HEK293 (cell line): Measurements from ENCODE around the gene ZBTB20.

Experiments used
- CTCF ChIA-PET: fragments of 350-600 bp; formaldehyde crosslinking; extraction: SDS; loops from one replicate; lab custom pipeline; 2021; ENCODE audit warnings: antibody characterized with exemption; lab: Yijun Ruan, JAX
- POLR2A ChIA-PET: fragments of 300-600 bp; formaldehyde crosslinking; extraction: SDS; loops from one replicate; lab custom pipeline; 2020; ENCODE audit warnings: antibody characterized with exemption, inconsistent platforms; lab: Yijun Ruan, JAX
- H3K27ac ChIP-seq: fragments of 200-500 bp; sonication (Bioruptor generic); 2 replicates; pipeline ENCODE4 v1.5.1; 2014; ENCODE audit warnings: low read depth, low read length, control low read depth, inconsistent platforms; ENCODE audit errors: extremely low read depth
- H3K36me3 ChIP-seq, 2 experiments: fragments of 200-500 bp in 1 of 2; sonication (Bioruptor generic) in 1 of 2; 1 replicate in 1 of 2; 2 replicates in 1 of 2; pipeline ENCODE4 v1.5.1; 2014 to 2017; ENCODE audit warnings: inconsistent platforms in 2 of 2, low read length in 2 of 2; ENCODE audit not compliant: control insufficient read depth in 2 of 2, insufficient read depth in 1 of 2
- H3K4me1 ChIP-seq: fragments of 200-500 bp; sonication (Bioruptor generic); 2 replicates; pipeline ENCODE4 v1.5.1; 2014; ENCODE audit warnings: mild to moderate bottlenecking, low read length, inconsistent platforms; ENCODE audit not compliant: control insufficient read depth, insufficient read depth
- H3K4me3 ChIP-seq: 2 replicates; pipeline ENCODE4 v1.5.1; 2011; ENCODE audit warnings: low read depth, mild to moderate bottlenecking, control low read depth, low read length, moderate library complexity
- H3K9me3 ChIP-seq: fragments of 200-500 bp; sonication (Bioruptor generic); 2 replicates; pipeline ENCODE4 v1.5.1; 2014; ENCODE audit warnings: low read depth, low read length, inconsistent platforms; ENCODE audit not compliant: control insufficient read depth, insufficient read depth
- ATF2 ChIP-seq: fragments of 450-650 bp; formaldehyde crosslinking; IDR thresholded peaks from 2 replicates; pipeline ENCODE4 v1.5.1; 2016; ENCODE audit warnings: missing biosample characterization, missing genetic modification characterization, low read depth
- GLI2 ChIP-seq: fragments of 450-650 bp; formaldehyde crosslinking; IDR thresholded peaks from 2 replicates; pipeline ENCODE4; 2017; ENCODE audit warnings: missing biosample characterization, missing genetic modification characterization, low read depth, borderline replicate concordance
- MYNN ChIP-seq: fragments of 450-650 bp; formaldehyde crosslinking; IDR thresholded peaks from 2 replicates; pipeline ENCODE4 v1.5.1; 2016; ENCODE audit warnings: missing biosample characterization, missing genetic modification characterization, borderline replicate concordance
- PRDM4 ChIP-seq: fragments of 450-650 bp; formaldehyde crosslinking; IDR thresholded peaks from 2 replicates; pipeline ENCODE4 v1.5.1; 2017; ENCODE audit warnings: missing biosample characterization, missing genetic modification characterization
- SALL2 ChIP-seq: fragments of 450-650 bp; formaldehyde crosslinking; IDR thresholded peaks from 2 replicates; pipeline ENCODE4 v1.5.0; 2017; ENCODE audit warnings: missing biosample characterization, mild to moderate bottlenecking, missing genetic modification characterization, borderline replicate concordance
- SCRT1 ChIP-seq: fragments of 450-650 bp; formaldehyde crosslinking; IDR thresholded peaks from 2 replicates; pipeline ENCODE4 v1.5.1; 2016; ENCODE audit warnings: missing biosample characterization, missing genetic modification characterization, borderline replicate concordance
- SCRT2 ChIP-seq: fragments of 450-650 bp; formaldehyde crosslinking; IDR thresholded peaks from 2 replicates; pipeline ENCODE4 v1.5.1; 2016; ENCODE audit warnings: missing biosample characterization, missing genetic modification characterization
- TRIM28 ChIP-seq: IDR thresholded peaks from 2 replicates; pipeline ENCODE4 v1.6.1; 2011; ENCODE audit warnings: low read length, control low read depth, borderline replicate concordance
- ZNF114 ChIP-seq: fragments of 450-650 bp; formaldehyde crosslinking; IDR thresholded peaks from 2 replicates; pipeline ENCODE4 v1.5.0; 2017; ENCODE audit warnings: missing biosample characterization, missing genetic modification characterization
- ZNF19 ChIP-seq: fragments of 450-650 bp; formaldehyde crosslinking; IDR thresholded peaks from 2 replicates; pipeline ENCODE4; 2016; ENCODE audit warnings: missing biosample characterization, missing genetic modification characterization, low read depth
- ZNF292 ChIP-seq: fragments of 450-650 bp; formaldehyde crosslinking; IDR thresholded peaks from 2 replicates; pipeline ENCODE4 v1.5.1; 2016; ENCODE audit warnings: low read depth, missing biosample characterization, missing genetic modification characterization, borderline replicate concordance
- ZNF324 ChIP-seq: fragments of 450-650 bp; formaldehyde crosslinking; IDR thresholded peaks from 2 replicates; pipeline ENCODE4 v1.5.1; 2016; ENCODE audit warnings: missing biosample characterization, missing genetic modification characterization
- ZNF37A ChIP-seq: fragments of 450-650 bp; IDR thresholded peaks from 2 replicates; pipeline ENCODE4 v1.5.1; 2018; ENCODE audit warnings: missing biosample characterization, missing genetic modification characterization
- ZNF513 ChIP-seq: fragments of 450-650 bp; IDR thresholded peaks from 2 replicates; pipeline ENCODE4 v1.5.1; 2018; ENCODE audit warnings: missing biosample characterization, missing genetic modification characterization
- ZNF596 ChIP-seq: fragments of 450-650 bp; IDR thresholded peaks from 2 replicates; pipeline ENCODE4 v1.5.0; 2018; ENCODE audit warnings: missing biosample characterization, mild to moderate bottlenecking, missing genetic modification characterization, moderate library complexity
- ZNF626 ChIP-seq: fragments of 450-650 bp; sonication (Bioruptor Pico); formaldehyde crosslinking; IDR thresholded peaks from 2 replicates; pipeline ENCODE4 v1.5.1; 2018; ENCODE audit warnings: missing biosample characterization, missing genetic modification characterization, inconsistent platforms
- ZNF658 ChIP-seq: fragments of 450-650 bp; formaldehyde crosslinking; IDR thresholded peaks from 2 replicates; pipeline ENCODE4; 2016; ENCODE audit warnings: missing biosample characterization, missing genetic modification characterization
- ZNF76 ChIP-seq: fragments of 450-650 bp; formaldehyde crosslinking; IDR thresholded peaks from 2 replicates; pipeline ENCODE4; 2016; ENCODE audit warnings: low read depth, missing biosample characterization, missing genetic modification characterization, borderline replicate concordance
- ZNF776 ChIP-seq: fragments of 450-650 bp; formaldehyde crosslinking; IDR thresholded peaks from 2 replicates; pipeline ENCODE4 v1.5.0; 2017; ENCODE audit warnings: missing biosample characterization, missing genetic modification characterization, borderline replicate concordance
- ZNF785 ChIP-seq: fragments of 450-650 bp; formaldehyde crosslinking; IDR thresholded peaks from 2 replicates; pipeline ENCODE4 v1.5.1; 2016; ENCODE audit warnings: missing biosample characterization, missing genetic modification characterization
- ZSCAN23 ChIP-seq: fragments of 450-650 bp; formaldehyde crosslinking; IDR thresholded peaks from 2 replicates; pipeline ENCODE4 v1.5.1; 2016; ENCODE audit warnings: missing biosample characterization, missing genetic modification characterization
- TF ChIP-seq, protein P1 (sequence below): fragments of 450-650 bp; IDR thresholded peaks from 2 replicates; pipeline ENCODE4 v1.5.1; 2018; ENCODE audit warnings: missing biosample characterization, mild to moderate bottlenecking, missing genetic modification characterization

The ZBTB20 gene

DNA sequence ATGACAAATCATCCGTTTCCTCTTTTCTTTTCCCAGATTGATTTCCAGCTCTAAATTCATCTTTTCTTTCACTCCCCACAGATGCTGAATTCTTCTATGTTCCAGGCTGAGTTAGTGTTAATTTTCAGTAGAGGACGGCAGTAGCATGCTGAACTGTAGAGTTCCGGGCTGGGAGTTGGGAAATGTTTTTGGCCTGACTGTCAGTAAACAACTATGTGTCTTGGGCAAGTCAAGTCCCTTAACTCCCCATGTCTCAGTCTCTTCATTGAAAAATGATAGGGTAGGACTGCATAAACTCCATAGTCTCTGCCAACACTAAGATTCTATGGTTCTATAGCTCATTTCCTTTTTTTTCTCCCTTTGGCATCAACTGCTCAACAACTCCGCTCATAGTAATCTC is 519.3 kb downstream of the ZBTB20 start (continued):
- TF ChIP-seq ZNF19 (tag by site-specific recombination) (no peak), ZNF292 (tag by site-specific recombination) (no peak), ZNF785 (tag by site-specific recombination) (no peak), ZSCAN23 (no peak), ZNF658 (tag by site-specific recombination) (no peak), GLI2 (no peak), ZNF596 (no peak), ZNF37A (tag by site-specific recombination) (no peak)
- TF ChIP-seq, protein P1, sequence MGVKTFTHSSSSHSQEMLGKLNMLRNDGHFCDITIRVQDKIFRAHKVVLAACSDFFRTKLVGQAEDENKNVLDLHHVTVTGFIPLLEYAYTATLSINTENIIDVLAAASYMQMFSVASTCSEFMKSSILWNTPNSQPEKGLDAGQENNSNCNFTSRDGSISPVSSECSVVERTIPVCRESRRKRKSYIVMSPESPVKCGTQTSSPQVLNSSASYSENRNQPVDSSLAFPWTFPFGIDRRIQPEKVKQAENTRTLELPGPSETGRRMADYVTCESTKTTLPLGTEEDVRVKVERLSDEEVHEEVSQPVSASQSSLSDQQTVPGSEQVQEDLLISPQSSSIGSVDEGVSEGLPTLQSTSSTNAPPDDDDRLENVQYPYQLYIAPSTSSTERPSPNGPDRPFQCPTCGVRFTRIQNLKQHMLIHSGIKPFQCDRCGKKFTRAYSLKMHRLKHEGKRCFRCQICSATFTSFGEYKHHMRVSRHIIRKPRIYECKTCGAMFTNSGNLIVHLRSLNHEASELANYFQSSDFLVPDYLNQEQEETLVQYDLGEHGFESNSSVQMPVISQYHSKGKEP (tag by site-specific recombination), result no peak
- TF ChIP-seq, all 188 proteins: peak for 0

GRCh38 chr3:114626751-114627150 is 520.3 kb downstream of the ZBTB20 start:
- Histone ChIP-seq H3K9me3 (no peaks in the 10 kb centered on the region), H3K4me3 (no peak overlapping the region), H3K4me1 (no peaks in the 10 kb centered on the region; the same call in 1 of the 2 replicates), H3K27ac (no peak overlapping the region), H3K36me3 (no peaks in the 10 kb centered on the region)
- ChIA-PET CTCF (no interaction called here), POLR2A (no interaction called here)
- TF ChIP-seq MYNN (tag by site-specific recombination), result no peak
- no peak for TF ChIP-seq ZNF292 (tag by site-specific recombination)
- TF ChIP-seq SCRT2 (tag by site-specific recombination), result no peak
- no peak for TF ChIP-seq ZNF324 (tag by site-specific recombination)
- no peak for TF ChIP-seq ZNF776 (tag by site-specific recombination)
- no peak for TF ChIP-seq ZNF114 (tag by site-specific recombination)
- TF ChIP-seq SALL2, result no peak
- TF ChIP-seq ZNF513 (tag by site-specific recombination), result no peak
- TF ChIP-seq ATF2 (tag by site-specific recombination), result no peak

DNA sequence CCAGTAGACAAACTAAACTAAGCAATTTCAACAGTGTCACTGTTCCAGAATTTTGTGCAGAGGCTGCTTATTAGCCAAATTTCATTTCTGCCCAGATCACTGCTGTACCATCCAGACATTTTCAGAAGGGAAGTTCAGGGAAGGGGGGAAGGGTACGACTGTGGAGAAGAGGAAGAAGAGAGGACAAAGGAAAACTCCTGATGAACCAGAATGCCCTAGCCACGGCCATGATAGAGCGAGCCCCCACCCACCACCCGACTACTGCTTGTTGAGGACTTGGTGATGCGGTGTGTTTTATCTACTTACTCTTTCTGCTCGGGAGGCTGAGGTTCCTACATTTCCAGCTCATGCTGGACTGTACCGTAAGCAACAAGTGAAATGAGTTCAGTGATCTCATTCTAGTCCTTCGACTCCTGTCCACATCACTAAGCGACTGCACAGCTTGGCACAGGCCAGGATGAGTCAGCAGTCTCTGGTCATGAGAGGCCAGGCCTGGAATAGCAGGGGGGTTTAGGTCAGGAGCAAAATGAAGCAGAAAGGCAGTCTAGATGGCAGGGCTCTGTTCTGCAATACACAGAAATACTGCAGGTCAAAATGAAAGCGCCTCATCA is 522.4 kb downstream of the ZBTB20 start:
- POLR2A ChIA-PET, result no interaction called here
- Histone ChIP-seq H3K9me3 (no peaks in the 10 kb centered on the region), H3K36me3 (no peaks in the 10 kb centered on the region), H3K27ac (no peak overlapping the region), H3K4me3 (peak overlapping the region; percentile 26), H3K4me1 (no peaks in the 10 kb centered on the region; the same call in 1 of the 2 replicates)
- CTCF ChIA-PET, result interaction anchor here (0.6 kb wide), 2 partner anchors 125 to 470 kb away, joined by 3 read pairs; no protein-coding TSS in a partner anchor
- no peak for TF ChIP-seq ZNF626 (tag by site-specific recombination)
- peak; percentile 95 for TF ChIP-seq SCRT2 (tag by site-specific recombination)
- TF ChIP-seq ZNF76 (tag by site-specific recombination), result no peak
- peak; percentile 73; the same call in 1 of the 2 replicates for TF ChIP-seq SCRT1
- TF ChIP-seq TRIM28, result no peak
- TF ChIP-seq PRDM4 (tag by site-specific recombination), result no peak
